Measurements from ENCODE around the gene SORCS1. TPM values are rescaled to one million over a fixed set of nuclear protein-coding genes. Genes with fewer than 3 reads are reported as not detected.

SORCS1 gene
- total RNA-seq, 1 donor from 2014 or later: not detected

GRCh38 chr10:106672517-106673175 is 491.9 kb downstream of the SORCS1 start:
- no peak for DNase-seq (ENCODE audit: low read depth in 2 of 2)

DNA sequence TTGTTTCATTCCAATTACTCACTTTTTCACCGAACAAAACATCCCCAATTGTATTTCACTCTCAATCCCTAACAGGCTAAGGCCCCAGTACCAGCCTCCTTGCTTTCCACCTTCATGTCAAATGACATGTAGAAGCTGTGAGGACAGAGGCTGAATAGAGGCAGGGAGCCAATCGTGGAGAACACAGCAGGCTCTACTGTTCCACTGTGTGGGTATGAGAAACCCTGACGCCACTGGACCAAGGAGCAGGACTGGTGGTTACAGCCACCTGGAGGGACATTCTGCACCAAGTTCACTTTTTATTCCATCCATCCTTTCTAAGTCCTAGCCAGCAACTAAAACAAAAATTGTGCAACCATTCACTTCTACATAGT is 502.8 kb downstream of the SORCS1 start:
- DNase-seq (ENCODE audit: low read depth in 2 of 2): no peak

GRCh38 chr10:106661133-106661766 is 503.3 kb downstream of the SORCS1 start:
- DNase-seq (ENCODE audit: low read depth in 2 of 2): no peak

GRCh38 chr10:106660550-106660949 is 504.0 kb downstream of the SORCS1 start:
- DNase-seq (ENCODE audit: low read depth in 2 of 2): no peak

DNA sequence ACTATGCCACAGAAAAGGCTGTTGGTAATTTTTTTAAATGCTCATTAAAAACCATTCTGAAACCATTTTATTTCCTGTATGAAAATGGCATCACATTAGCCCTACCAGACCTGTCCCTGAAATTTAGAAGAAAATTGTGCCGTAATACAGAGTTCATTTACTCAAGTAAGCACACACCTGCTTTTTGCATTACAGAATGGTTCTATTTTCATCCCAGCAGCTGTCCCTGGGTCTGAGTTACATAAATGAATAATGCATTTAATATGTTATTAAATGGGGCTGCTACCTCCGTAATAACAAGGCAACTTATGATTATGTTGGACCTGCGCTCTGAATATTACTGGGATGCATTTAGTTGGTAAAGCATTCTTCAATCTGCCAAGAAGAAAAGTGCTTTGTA is 508.9 kb downstream of the SORCS1 start:
- DNase-seq (ENCODE audit: low read depth in 2 of 2): no peak

DNA sequence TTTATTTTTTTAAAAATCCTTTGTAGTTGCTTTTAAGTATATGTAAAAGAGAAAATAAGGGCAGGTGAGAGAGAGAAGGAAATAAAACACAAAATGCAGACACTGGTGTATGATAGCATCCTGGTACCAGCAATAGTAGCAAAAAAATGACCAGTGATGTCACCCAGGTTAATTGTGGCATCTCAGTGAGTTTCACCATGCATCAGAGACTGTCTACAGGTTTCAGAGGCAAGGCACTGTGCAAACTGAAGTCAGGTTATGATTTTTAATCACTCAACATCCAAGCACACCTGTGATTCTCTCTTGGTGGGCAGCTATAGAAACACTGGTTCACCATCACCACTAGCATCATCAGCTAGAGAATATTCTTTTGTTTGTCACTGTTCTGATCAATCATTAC is 509.3 kb downstream of the SORCS1 start:
- DNase-seq (ENCODE audit: low read depth in 2 of 2): no peak

GRCh38 chr10:106652279-106652678 is 512.2 kb downstream of the SORCS1 start:
- no peak for DNase-seq (ENCODE audit: low read depth in 2 of 2)

DNA sequence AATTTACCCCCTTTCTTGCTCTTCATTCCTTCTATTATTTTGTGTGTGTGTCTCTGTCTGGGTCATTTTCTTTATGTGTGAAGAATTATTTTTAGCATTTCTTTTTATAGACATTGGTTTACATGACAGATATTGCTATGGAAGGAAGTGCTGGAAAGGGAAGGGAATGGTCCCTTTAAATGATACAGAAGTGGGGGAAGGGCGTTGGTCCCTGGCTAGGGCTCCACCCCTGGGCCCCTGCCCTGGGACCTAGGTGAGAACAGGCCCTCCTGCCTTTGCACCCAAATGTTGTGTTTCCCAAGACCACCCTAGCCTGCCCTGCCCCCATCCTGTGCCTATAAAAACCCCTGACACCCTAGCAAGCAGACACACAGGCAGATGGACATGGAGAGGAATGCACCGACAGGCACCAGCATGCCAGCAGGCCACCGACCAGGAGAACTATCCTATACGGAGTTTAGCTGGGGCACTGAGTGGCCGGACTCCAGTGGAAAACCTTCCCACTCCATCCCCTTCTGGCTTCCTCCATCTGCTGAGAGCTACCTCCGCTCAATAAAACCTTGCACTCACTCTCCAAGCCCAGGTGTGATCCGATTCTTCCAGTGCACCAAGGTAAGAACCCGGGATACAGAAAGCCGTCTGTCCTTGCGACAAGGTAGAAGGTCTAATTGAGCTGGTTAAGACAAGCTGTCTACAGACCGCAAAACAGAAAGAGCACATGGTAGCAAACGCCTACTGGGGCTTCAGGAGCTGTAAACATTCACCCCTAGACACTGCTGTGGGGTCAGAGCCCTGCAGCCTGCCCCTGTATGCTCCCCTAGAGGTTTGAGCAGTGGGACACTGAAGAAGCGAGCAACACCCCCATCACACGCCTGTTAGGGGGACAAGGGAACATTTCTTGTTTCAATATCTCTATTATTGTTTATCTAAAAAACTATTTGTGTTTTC is 515.7 kb downstream of the SORCS1 start:
- no peak for DNase-seq (ENCODE audit: low read depth in 2 of 2)

DNA sequence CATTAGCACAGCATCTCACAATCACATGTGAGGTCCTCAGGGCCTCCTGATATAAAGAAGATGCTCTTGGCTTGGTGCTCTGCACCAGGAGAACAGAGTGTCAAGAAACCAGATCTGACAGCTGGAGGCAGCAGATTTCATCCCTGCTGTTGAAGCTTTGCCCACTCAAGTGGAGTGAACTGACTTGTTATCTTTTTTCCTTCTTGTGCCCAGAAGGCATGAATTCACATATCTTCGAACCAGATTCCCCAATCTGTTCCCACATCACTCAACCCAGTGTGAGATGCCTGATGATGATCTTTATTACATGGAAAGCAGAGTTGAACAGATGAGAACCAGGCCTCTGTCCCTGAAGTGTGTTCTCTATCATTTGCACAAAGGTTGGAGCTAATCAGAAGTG is 521.0 kb downstream of the SORCS1 start:
- DNase-seq (ENCODE audit: low read depth in 2 of 2): no peak

- DNase-seq (ENCODE audit: low read depth in 2 of 2): no peak
These were observed 526.6 kb downstream of the SORCS1 start for GRCh38 chr10:106637873-106638272.

DNA sequence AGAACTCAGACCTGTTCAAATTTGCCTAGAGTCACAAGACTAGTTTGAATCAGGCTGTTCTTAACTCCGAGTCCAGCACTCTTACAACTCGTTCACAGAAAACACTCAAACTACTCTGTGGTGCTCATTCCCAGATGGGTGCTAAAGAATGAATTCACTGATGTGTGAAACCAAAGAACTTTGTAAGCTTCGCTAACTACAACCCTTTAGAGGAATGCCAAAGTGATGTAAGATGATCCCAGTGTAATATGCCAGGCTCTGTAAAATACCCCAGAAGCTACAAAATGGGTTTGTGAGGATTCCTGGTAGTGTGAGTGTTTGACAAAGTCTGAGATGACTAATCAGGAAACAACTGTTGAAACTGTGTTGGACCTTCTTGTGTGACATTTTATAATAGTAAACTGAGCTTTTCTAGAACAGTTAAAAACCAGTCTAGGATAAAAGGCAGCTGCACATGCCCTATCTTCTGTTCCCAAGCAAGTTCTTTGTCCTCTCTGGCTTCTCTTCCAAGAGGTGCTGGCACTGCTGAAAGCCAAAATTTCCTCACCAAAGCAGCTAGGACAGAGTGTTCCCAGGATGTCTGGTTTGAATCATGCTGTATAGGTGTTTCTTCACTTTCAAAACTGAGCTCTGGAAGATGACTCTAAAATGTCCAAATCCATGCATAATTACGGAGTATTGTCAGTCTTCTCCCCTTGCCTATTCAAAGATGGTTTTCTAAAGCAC is 527.6 kb downstream of the SORCS1 start:
- no peak for DNase-seq (ENCODE audit: low read depth in 2 of 2)

DNA sequence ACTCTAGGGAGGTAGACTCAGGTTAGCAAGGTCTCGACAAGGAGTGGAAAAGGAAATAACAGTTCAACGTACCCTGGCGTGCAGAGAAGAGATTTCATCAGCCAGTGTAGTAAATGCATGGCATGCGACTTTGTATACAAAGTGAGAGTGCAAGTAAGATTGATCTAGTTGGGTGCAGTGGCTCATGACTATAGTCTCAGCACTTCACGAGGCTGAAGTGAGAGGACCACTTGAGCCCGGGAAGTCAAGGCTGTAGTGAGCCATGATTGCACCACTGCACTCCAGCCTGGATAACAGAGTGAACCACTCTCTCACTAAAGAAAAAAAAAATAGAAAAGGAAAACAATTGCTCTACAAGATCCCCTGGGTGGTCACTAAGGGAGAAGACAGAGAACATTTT is 528.6 kb downstream of the SORCS1 start:
- DNase-seq (ENCODE audit: low read depth in 2 of 2): no peak

GRCh38 chr10:106631016-106631702 is 533.3 kb downstream of the SORCS1 start:
- no peak for DNase-seq (ENCODE audit: low read depth in 2 of 2)

DNA sequence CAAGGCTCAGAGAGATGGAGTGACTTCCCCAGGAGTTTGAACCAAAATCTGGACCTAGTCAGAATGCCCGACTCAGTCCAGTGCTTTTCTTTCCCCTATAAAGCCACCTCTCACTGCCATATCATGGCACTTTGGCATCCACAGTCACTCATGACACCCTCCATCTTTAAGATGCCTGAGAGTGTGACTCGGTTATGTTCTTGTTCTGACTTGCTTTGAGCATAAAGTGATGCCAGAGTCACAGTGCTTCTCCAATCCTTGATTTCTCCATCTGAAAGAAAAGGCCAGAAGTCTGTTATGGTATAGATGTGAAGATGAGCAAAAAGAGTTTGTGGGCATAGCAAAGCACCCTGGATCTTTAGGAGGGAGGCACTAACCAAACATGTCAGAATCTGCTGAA is 538.1 kb downstream of the SORCS1 start:
- DNase-seq (ENCODE audit: low read depth in 2 of 2): no peak

- no peak for DNase-seq (ENCODE audit: low read depth in 2 of 2)
These were observed 538.8 kb downstream of the SORCS1 start for GRCh38 chr10:106625751-106626150.

DNA sequence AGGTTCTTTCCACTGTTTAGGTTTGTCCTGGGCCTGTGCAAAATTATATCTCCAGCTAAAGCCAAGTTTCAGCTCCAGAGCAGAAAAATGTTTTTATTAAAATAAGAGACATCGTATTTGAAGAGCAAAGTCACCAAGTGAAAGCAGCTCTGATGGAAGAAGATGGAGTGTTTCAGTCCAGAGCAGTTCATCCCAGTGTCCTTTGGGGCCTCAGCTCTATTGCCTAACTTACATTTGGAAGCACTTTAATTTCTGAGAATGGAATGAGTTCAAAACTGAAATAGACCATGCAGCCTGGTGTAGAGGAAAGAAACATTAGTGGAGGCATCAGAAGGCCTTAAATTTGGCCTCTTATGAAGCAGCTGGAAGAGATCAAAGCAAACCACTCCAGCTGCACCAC is 545.2 kb downstream of the SORCS1 start:
- peak in 1 of 2 donors; percentile 0 for DNase-seq (ENCODE audit: low read depth in 2 of 2)

GRCh38 chr10:106618646-106619045 is 545.9 kb downstream of the SORCS1 start:
- DNase-seq (ENCODE audit: low read depth in 2 of 2): peak in 1 of 2 donors; percentile 25

DNA sequence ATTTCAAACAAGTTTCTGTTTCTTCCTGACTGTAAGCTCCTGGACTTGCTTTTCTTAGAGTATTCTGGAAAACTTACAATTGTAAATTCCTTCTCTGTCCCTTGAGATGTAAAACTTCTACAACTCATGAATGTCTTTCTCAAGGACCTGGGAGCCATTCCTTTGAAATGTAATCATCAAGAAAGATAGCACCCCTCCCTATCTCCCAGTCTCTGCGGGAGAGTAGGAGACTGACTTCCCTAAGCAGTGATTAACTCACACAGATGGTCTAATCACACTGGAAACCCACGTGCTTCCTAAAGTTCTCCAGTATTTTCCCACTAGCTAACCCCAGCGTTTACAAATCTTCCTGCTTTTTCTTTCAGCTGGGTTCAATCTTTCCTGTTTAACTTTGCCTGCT is 549.4 kb downstream of the SORCS1 start:
- no peak for DNase-seq (ENCODE audit: low read depth in 2 of 2)

DNA sequence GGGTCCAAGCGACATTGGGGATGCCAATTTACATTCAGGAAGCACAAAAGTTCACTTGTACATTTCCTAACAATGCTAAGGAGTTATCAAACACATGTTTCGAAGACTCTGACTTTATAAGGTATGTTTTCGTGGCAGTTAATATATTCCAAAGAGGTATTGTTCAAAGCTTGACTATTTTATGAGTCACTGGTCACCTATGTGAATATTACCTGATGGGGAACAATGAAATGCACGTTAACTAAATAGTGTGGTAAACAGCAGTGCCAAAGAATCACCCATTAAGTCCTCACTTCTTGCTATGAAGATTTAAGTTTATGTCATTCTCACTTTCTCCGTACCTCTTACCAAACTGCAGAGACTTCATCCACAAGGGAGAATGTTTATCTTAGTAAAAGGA is 550.2 kb downstream of the SORCS1 start:
- no peak for DNase-seq (ENCODE audit: low read depth in 2 of 2)

- no peak for DNase-seq (ENCODE audit: low read depth in 2 of 2)
These were observed 552.1 kb downstream of the SORCS1 start for GRCh38 chr10:106612381-106612780.
